HL-60 (cell line): ENCODE measurements around the gene MYL9.

Experiments
- GABPA ChIP-seq: IDR thresholded peaks from 2 replicates; pipeline ENCODE4 v1.6.1; 2012; ENCODE audit warnings: low read depth
- POLR2AphosphoS5 ChIP-seq: IDR thresholded peaks from 2 replicates; pipeline ENCODE4 v1.6.1; 2012; ENCODE audit warnings: low read depth
- SPI1 ChIP-seq: IDR thresholded peaks from 2 replicates; pipeline ENCODE4 v1.6.1; 2012; ENCODE audit warnings: low read depth, mild to moderate bottlenecking, borderline replicate concordance
- TF ChIP-seq, protein P1 (sequence below): IDR thresholded peaks from one replicate; pipeline ENCODE4 v1.5.1; 2011; ENCODE audit warnings: low read length, control low read depth, inconsistent platforms; ENCODE audit not compliant: insufficient read depth
- TF ChIP-seq, protein P2 (sequence below): IDR thresholded peaks from 2 replicates; pipeline ENCODE4 v1.6.1; 2012; ENCODE audit warnings: low read depth; ENCODE audit not compliant: insufficient replicate concordance

DNA sequence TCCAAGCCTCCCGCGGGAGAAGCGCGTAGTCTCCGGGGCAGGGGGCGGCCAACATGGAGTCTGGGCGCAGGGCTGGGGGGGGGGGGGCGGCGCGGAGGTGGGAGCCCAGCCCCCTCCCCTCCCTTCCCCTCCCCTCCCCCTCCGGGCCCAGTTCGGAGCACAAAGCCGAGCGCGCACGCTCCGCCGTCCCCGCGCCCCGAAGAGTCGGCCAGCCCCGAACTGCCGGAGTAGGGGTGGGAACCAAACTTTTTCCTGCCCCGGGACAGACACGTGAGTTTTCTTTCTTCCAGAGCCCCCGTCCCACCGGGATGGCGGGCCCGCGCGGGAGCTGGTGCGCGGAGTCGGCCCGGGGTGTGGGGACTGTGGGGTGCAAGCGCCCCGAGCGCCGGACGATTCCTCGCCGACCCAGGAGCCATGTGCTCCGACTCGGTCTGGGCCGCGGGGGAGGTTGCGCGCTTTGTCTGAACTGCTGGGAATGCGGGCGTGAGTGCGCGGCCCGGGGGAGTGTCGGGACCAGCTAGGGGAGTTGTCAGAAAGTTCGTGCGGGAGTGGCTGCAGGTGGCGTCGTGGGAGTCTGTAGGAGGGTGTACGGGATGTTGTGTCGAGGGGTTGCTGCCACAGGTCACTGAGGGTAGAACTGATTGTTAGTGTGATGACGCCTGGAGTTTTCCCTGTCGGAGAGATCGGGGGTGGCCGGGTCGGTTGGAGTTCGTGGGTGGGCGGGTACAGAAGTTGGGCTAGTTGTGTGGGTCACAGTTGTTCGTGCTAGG, 33.2 kb downstream of the MYL9 start:
- TF ChIP-seq, protein P1, sequence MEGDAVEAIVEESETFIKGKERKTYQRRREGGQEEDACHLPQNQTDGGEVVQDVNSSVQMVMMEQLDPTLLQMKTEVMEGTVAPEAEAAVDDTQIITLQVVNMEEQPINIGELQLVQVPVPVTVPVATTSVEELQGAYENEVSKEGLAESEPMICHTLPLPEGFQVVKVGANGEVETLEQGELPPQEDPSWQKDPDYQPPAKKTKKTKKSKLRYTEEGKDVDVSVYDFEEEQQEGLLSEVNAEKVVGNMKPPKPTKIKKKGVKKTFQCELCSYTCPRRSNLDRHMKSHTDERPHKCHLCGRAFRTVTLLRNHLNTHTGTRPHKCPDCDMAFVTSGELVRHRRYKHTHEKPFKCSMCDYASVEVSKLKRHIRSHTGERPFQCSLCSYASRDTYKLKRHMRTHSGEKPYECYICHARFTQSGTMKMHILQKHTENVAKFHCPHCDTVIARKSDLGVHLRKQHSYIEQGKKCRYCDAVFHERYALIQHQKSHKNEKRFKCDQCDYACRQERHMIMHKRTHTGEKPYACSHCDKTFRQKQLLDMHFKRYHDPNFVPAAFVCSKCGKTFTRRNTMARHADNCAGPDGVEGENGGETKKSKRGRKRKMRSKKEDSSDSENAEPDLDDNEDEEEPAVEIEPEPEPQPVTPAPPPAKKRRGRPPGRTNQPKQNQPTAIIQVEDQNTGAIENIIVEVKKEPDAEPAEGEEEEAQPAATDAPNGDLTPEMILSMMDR: no peak
- TF ChIP-seq GABPA (no peak), POLR2AphosphoS5 (peak; percentile 66; the same call in 1 of the 2 replicates), SPI1 (no peak)
- TF ChIP-seq, protein P2, sequence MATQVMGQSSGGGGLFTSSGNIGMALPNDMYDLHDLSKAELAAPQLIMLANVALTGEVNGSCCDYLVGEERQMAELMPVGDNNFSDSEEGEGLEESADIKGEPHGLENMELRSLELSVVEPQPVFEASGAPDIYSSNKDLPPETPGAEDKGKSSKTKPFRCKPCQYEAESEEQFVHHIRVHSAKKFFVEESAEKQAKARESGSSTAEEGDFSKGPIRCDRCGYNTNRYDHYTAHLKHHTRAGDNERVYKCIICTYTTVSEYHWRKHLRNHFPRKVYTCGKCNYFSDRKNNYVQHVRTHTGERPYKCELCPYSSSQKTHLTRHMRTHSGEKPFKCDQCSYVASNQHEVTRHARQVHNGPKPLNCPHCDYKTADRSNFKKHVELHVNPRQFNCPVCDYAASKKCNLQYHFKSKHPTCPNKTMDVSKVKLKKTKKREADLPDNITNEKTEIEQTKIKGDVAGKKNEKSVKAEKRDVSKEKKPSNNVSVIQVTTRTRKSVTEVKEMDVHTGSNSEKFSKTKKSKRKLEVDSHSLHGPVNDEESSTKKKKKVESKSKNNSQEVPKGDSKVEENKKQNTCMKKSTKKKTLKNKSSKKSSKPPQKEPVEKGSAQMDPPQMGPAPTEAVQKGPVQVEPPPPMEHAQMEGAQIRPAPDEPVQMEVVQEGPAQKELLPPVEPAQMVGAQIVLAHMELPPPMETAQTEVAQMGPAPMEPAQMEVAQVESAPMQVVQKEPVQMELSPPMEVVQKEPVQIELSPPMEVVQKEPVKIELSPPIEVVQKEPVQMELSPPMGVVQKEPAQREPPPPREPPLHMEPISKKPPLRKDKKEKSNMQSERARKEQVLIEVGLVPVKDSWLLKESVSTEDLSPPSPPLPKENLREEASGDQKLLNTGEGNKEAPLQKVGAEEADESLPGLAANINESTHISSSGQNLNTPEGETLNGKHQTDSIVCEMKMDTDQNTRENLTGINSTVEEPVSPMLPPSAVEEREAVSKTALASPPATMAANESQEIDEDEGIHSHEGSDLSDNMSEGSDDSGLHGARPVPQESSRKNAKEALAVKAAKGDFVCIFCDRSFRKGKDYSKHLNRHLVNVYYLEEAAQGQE: no peak
